CD14-positive monocyte (primary cell): Measurements from ENCODE around the gene MYOD1. TPM values are rescaled to one million over a fixed set of nuclear protein-coding genes. Genes with fewer than 3 reads are reported as not detected.

Source experiments
- DNase-seq, 3 donors: peaks; one replicate each; pipeline ENCODE4 v3.0.0-alpha.2; 2011 to 2022
- H2AFZ ChIP-seq: 2 replicates; pipeline ENCODE4 v1.6.0; 2012; ENCODE audit warnings: mild to moderate bottlenecking, low read depth, low read length, inconsistent platforms; ENCODE audit not compliant: insufficient read depth, poor library complexity, severe bottlenecking
- H3K27ac ChIP-seq, 2 donors: 1 replicate in 1 of 2; 2 replicates in 1 of 2; pipeline ENCODE4 v1.5.1; 2012 to 2013; ENCODE audit warnings: low read length in 2 of 2, control low read depth in 1 of 2, inconsistent platforms in 1 of 2, low read depth in 1 of 2, mild to moderate bottlenecking in 1 of 2
- H3K27me3 ChIP-seq, 2 donors: one replicate each; pipeline versions ENCODE4 v1.6.0 to v1.6.1; 2011 to 2013; ENCODE audit warnings: low read length in 2 of 2; ENCODE audit not compliant: control insufficient read depth in 2 of 2, insufficient read depth in 2 of 2
- H3K36me3 ChIP-seq, 2 donors: replicated peaks in 1 of 2; 1 replicate in 1 of 2; 2 replicates in 1 of 2; pipeline versions ENCODE4 v1.5.1 to v1.6.1; 2012 to 2013; ENCODE audit warnings: low read length in 2 of 2, control low read depth in 1 of 2, inconsistent platforms in 1 of 2, mild to moderate bottlenecking in 1 of 2; ENCODE audit not compliant: insufficient read depth in 2 of 2, control insufficient read depth in 1 of 2
- H3K4me1 ChIP-seq, 2 donors: 1 replicate in 1 of 2; 2 replicates in 1 of 2; pipeline versions ENCODE4 v1.5.1 to v1.6.1; 2012 to 2013; ENCODE audit warnings: low read length in 2 of 2, control low read depth in 1 of 2, inconsistent platforms in 1 of 2, mild to moderate bottlenecking in 1 of 2, moderate library complexity in 1 of 2; ENCODE audit not compliant: insufficient read depth in 2 of 2, control insufficient read depth in 1 of 2
- H3K4me2 ChIP-seq: replicated peaks from 2 replicates; pipeline ENCODE3; 2012; ENCODE audit warnings: low read length, moderate library complexity, mild to moderate bottlenecking; ENCODE audit not compliant: poor library complexity, severe bottlenecking; ENCODE audit errors: extremely low read depth
- H3K4me3 ChIP-seq, 3 experiments: fragments of 200-600 bp in 1 of 3; sonication (generic) in 1 of 3; replicated peaks in 1 of 3; 1 replicate in 2 of 3; 2 replicates in 1 of 3; pipeline ENCODE4 v1.5.1; 2011 to 2013; ENCODE audit warnings: low read length in 3 of 3, mild to moderate bottlenecking in 3 of 3, control low read depth in 2 of 3, low read depth in 2 of 3, inconsistent platforms in 1 of 3, moderate library complexity in 1 of 3
- H3K79me2 ChIP-seq: 2 replicates; pipeline ENCODE4 v1.6.0; 2012; ENCODE audit warnings: mild to moderate bottlenecking, control low read depth, inconsistent platforms, low read length, moderate library complexity; ENCODE audit not compliant: insufficient read depth
- H3K9ac ChIP-seq: 2 replicates; pipeline ENCODE4 v1.6.0; 2017; ENCODE audit warnings: low read length, mild to moderate bottlenecking; ENCODE audit not compliant: insufficient read depth, poor library complexity, severe bottlenecking
- H3K9me3 ChIP-seq, 2 donors: replicated peaks in 1 of 2; 1 replicate in 1 of 2; 2 replicates in 1 of 2; pipeline versions ENCODE4 v1.5.1 to v1.6.1; 2012 to 2013; ENCODE audit warnings: low read length in 2 of 2, control low read depth in 1 of 2; ENCODE audit not compliant: control insufficient read depth in 1 of 2, insufficient read depth in 1 of 2
- H4K20me1 ChIP-seq: 2 replicates; pipeline ENCODE4 v1.6.0; 2012; ENCODE audit warnings: mild to moderate bottlenecking, low read length, control low read depth, moderate library complexity; ENCODE audit not compliant: insufficient read depth
- H3K27ac Mint-ChIP-seq, 7 donors: one replicate each; pipeline ENCODE4 v1.8.0; 2020; ENCODE audit warnings: mild to moderate bottlenecking in 7 of 7, mixed read lengths in 7 of 7, moderate library complexity in 6 of 7, inconsistent platforms in 2 of 7
- H3K27me3 Mint-ChIP-seq, 3 donors: one replicate each; pipeline ENCODE4 v1.8.0; 2021 to 2022; ENCODE audit warnings: low read depth in 3 of 3, mild to moderate bottlenecking in 3 of 3, mixed read lengths in 3 of 3, moderate library complexity in 3 of 3, inconsistent platforms in 1 of 3
- H3K36me3 Mint-ChIP-seq, 2 donors: one replicate each; pipeline ENCODE4 v1.8.0; 2020; ENCODE audit warnings: mixed read lengths in 2 of 2, inconsistent platforms in 1 of 2, mild to moderate bottlenecking in 1 of 2
- H3K4me1 Mint-ChIP-seq: one replicate; pipeline ENCODE4 v1.8.0; 2020; ENCODE audit warnings: mild to moderate bottlenecking, mixed read lengths
- H3K4me3 Mint-ChIP-seq, 2 donors: one replicate each; pipeline ENCODE4 v1.8.0; 2020; ENCODE audit warnings: mild to moderate bottlenecking in 2 of 2, mixed read lengths in 2 of 2, moderate library complexity in 1 of 2
- H3K9me3 Mint-ChIP-seq, 7 donors: one replicate each; pipeline ENCODE4 v1.8.0; 2020 to 2022; ENCODE audit warnings: mixed read lengths in 7 of 7, mild to moderate bottlenecking in 6 of 7, moderate library complexity in 6 of 7, inconsistent platforms in 2 of 7
- WGBS: methylation state at CpG from one replicate; pipeline ENCODE4 v1.1.5; 2013; ENCODE audit warnings: missing lambda C conversion rate; ENCODE audit not compliant: insufficient coverage; 5-methylcytosine and 5-hydroxymethylcytosine counted together
- intact Hi-C, 2 donors: fragments of 100-400 bp; cut with micrococcal nuclease; formaldehyde crosslinking; loops; one replicate each; pipeline versions ENCODE4 v1.15.0 to v1.15.1; 2023
- polyA plus RNA-seq, 3 donors: library from polyadenylated mRNA; depleted of rRNA in 1 of 3; unstranded in 2 of 3; stranded (reverse) in 1 of 3; fragments of 300-500 nt in 2 of 3; fragments of >200 nt in 1 of 3; fragmentation: Illumina TruSeq in 2 of 3; gene quantifications; 1 replicate in 2 of 3; 2 replicates in 1 of 3; pipeline ENCODE4 v1.2.3, GENCODE V29; 2012 to 2021
- TF ChIP-seq, protein P1 (sequence below): fragments of 200-600 bp; IDR thresholded peaks from one replicate; pipeline ENCODE4 v1.8.0; 2022; ENCODE audit warnings: antibody characterized with exemption, mild to moderate bottlenecking

The MYOD1 gene
- polyA plus RNA-seq, 3 donors, result not detected

DNA sequence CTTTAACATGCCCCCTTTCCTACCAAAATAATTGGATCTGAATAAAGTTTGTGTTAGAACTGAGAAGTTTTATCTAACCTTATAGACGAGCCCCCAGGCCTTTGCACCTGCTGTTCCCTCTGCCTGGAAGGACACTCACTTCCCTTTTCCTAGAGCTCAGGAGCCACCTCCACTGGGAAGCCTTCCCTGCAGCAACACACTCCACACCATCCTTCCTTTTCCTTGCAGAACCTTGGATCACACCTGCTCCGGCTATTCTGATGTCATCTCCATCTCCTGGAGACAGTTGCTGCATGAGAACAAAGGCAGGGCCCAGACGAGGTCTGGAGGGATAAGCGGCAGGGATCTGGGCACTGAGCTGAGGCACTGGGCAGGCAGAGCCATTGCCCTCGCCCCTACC is 22.6 kb upstream of the MYOD1 start:
- Histone ChIP-seq H3K4me2 (no peak overlapping the region), H3K4me1 (no peaks in the 10 kb centered on the region), H3K27ac (no peak overlapping the region), H3K9ac (no peak overlapping the region), H3K36me3 (no peaks in the 10 kb centered on the region), H3K27me3 (peaks cover 31 to 45% of the 10 kb centered on the region in 2 donors), H3K9me3 (peaks cover 0 to 7% of the 10 kb centered on the region in 2 donors), H2AFZ (no peak overlapping the region), H3K4me3 (no peak overlapping the region), H4K20me1 (no peaks in the 10 kb centered on the region), H3K79me2 (no peaks in the 10 kb centered on the region)
- DNase-seq, result no peak
- WGBS, result 78% methylated on average over 2 of the region's 5 CpGs
- intact Hi-C loops, result no loop called here
- TF ChIP-seq, protein P1, sequence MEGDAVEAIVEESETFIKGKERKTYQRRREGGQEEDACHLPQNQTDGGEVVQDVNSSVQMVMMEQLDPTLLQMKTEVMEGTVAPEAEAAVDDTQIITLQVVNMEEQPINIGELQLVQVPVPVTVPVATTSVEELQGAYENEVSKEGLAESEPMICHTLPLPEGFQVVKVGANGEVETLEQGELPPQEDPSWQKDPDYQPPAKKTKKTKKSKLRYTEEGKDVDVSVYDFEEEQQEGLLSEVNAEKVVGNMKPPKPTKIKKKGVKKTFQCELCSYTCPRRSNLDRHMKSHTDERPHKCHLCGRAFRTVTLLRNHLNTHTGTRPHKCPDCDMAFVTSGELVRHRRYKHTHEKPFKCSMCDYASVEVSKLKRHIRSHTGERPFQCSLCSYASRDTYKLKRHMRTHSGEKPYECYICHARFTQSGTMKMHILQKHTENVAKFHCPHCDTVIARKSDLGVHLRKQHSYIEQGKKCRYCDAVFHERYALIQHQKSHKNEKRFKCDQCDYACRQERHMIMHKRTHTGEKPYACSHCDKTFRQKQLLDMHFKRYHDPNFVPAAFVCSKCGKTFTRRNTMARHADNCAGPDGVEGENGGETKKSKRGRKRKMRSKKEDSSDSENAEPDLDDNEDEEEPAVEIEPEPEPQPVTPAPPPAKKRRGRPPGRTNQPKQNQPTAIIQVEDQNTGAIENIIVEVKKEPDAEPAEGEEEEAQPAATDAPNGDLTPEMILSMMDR, result no peak
- H3K9me3 Mint-ChIP-seq, result peaks cover 0 to 13% (median 8%) of the 10 kb centered on the region in 7 donors
- H3K27me3 Mint-ChIP-seq, result peaks cover 41 to 62% (median 42%) of the 10 kb centered on the region in 3 donors
- H3K4me3 Mint-ChIP-seq, result peak overlapping the region in 1 of 2 donors; percentile 63
- peaks cover 5% of the 10 kb centered on the region in 2 donors for H3K36me3 Mint-ChIP-seq
- no peaks in the 10 kb centered on the region for H3K4me1 Mint-ChIP-seq
- no peak overlapping the region for H3K27ac Mint-ChIP-seq

GRCh38 chr11:17697175-17697949 is 22.0 kb upstream of the MYOD1 start:
- intact Hi-C loops, result no loop called here
- Histone ChIP-seq H3K9ac (no peak overlapping the region), H3K9me3 (peaks cover 0 to 7% of the 10 kb centered on the region in 2 donors), H3K79me2 (no peaks in the 10 kb centered on the region), H4K20me1 (no peaks in the 10 kb centered on the region), H2AFZ (no peak overlapping the region), H3K27ac (no peak overlapping the region), H3K36me3 (no peaks in the 10 kb centered on the region), H3K4me2 (no peak overlapping the region), H3K4me1 (no peaks in the 10 kb centered on the region), H3K27me3 (peaks cover 31 to 45% of the 10 kb centered on the region in 2 donors), H3K4me3 (no peak overlapping the region)
- H3K9me3 Mint-ChIP-seq, result peaks cover 0 to 13% (median 8%) of the 10 kb centered on the region in 7 donors
- H3K27me3 Mint-ChIP-seq, result peaks cover 37 to 59% (median 37%) of the 10 kb centered on the region in 3 donors
- H3K27ac Mint-ChIP-seq, result no peak overlapping the region
- TF ChIP-seq, protein P1, result no peak
- H3K36me3 Mint-ChIP-seq, result peaks cover 5% of the 10 kb centered on the region in 2 donors
- H3K4me1 Mint-ChIP-seq, result no peaks in the 10 kb centered on the region
- no peak for DNase-seq
- peak overlapping the region in 1 of 2 donors; percentile 9 for H3K4me3 Mint-ChIP-seq
- 78% methylated on average over 4 of the region's 6 CpGs for WGBS
